NCI-H1105 treated with DMSO at 0.1 percent for 48 hours (cell line): Measurements from ENCODE around the gene DDX27.
"Not testable (repeated sequence)": the region's sequence is repeated elsewhere in the genome, so short reads cannot be mapped to it uniquely, and the experiment has no call there.

Experiments
- DNase-seq: peaks from one replicate; lab custom pipeline; 2025; lab: John Stamatoyannopoulos, UW

DDX27 gene

DNA sequence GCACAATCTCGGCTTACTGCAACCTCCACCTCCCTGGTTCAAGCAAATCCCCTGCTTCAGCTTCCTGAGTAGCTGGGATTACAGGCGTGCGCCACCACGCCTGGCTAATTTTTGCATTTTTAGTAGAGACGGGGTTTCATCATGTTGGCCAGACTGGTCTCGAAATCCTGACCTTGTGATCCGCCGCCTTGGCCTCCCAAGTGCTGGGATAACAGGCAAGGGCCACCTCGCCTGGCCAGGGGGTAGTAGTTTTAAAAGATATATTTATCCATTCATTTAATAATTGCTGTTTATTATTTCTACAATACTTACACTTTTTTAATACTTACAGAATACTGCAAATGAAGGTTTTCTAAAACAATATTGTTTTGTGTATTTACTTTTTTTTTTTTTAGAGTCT is 15.5 kb upstream of the DDX27 start:
- no peak for DNase-seq

- DNase-seq = no peak
These were observed 12.1 kb upstream of the DDX27 start for GRCh38 chr20:49207076-49207475.

- DNase-seq = no peak
These were observed 9.0 kb upstream of the DDX27 start for GRCh38 chr20:49210101-49210756.

DNA sequence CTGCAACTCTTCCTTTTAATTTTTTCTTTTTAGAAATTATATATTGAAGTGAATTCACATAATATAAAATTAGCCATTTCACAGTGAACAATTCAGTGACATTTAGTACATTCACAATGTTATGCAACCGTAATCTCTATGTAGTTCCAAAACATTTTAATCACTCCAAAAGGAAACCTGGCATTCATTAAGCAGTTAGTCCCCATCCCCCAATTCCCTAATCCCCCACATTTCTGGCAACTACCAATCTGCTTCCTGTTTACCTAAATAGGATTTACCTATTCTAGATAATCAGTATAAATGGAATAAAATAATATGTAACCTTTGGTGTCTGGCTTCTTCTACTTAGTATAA is 8.5 kb upstream of the DDX27 start:
- DNase-seq = no peak

- no peak for DNase-seq
These were observed 4.6 kb upstream of the DDX27 start for GRCh38 chr20:49214571-49214970.

DNA sequence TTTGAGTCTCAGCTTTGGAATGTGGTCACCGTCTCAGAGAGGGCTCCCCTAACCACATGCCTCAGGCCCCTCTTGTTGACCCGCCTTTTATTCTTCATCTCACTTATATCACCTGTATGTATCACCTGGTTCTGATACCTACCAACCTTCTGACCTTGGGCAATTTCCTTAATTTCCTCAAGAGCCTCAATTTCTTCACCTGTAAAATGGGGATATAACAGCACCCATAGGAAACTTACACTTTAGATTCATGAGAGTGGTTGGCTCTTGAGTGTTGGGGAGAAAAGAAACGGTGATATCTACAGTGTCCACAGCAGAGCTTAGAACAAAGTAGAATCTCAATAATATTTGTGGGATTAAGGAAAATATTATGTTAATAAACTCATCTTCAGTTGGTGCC is 4.0 kb upstream of the DDX27 start:
- no peak for DNase-seq

DNA sequence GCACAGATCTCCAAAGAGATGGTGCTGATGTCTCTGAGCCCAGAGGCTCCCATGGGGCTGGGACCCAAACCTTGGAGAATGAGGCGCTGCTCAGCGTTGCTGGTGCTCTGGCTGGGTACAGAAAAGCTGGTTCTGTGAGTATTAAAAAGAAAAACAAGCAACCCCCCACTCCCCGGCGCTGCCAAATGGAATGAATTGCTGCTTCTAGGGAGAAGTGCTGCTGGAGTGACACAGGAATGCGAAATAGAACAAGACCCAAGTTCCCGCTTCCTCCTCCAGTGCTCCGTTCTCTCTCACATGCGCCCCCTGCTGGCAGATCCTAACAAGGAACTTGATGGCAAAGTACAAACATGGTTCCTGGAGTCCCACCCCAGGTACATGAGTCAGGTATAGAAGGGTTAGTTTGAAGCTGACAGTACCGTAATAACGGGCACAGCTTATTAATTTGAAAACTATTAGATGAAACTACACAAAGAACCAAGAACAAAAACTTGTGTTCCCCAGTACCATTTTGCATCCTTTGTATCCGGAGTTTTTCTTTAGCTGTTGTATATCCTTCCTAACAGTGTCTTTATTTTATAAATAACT is 2.1 kb upstream of the DDX27 start:
- peak; percentile 79 for DNase-seq

DNA sequence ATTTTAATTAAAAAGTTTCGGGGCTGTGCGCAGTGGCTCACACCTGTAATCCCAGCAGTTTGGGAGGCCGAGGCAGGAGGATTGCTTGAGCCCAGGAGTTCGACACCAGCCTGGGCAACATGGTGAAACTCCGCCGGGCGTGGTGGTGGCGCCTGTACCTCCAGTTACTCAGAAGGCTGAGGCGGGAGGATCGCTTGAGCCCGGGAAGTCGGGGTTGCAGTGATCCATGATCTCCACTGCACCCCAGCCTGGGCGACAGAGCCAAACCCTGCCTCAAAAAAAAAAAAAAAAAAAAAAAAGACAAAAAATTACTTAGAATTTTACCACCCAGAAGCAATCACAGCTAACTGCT is 501 bp upstream of the DDX27 start:
- DNase-seq = not testable (repeated sequence)

GRCh38 chr20:49219924-49220831 is 962 bp downstream of the DDX27 start:
- no peak for DNase-seq

DNA sequence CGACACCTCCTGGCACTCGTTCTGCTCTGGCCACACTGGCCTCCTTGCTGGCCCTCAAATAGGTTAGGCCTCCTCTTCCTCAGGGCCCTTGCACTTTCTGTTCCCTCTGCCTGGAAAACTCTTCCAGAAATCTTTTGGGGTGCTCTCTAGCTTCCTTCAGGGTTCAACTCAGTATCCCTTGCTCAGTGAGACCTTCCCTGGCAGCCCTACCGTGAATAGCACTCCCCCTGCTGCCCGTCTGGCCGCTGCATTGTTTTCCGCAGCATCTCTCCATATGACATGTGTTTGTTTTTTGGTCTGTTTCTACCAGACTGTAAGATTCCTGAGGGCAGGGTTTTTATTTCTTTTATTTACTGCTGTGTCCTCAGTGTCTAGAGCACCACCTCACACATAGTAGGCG is 6.7 kb downstream of the DDX27 start:
- no peak for DNase-seq

DNA sequence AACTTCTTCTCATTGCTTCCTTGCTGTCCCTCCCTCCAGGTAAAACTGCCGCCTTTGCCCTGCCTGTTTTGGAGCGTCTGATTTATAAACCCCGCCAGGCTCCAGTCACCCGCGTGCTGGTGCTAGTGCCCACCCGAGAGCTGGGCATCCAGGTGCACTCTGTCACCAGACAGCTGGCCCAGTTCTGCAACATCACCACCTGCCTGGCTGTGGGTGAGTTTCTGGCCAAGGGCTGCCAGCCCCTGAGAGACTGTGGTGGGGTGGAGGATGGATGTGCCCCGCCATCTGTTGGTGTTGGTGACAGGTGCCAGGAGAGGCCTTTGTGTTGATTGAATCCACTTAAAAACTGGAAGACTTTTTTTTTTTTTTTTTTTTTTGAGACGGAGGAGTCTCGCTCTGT is 9.5 kb downstream of the DDX27 start:
- peak; percentile 93 for DNase-seq

GRCh38 chr20:49229381-49229780 is 10.2 kb downstream of the DDX27 start:
- DNase-seq = no peak

GRCh38 chr20:49230021-49230420 is 10.8 kb downstream of the DDX27 start:
- no peak for DNase-seq

- DNase-seq = no peak
These were observed 11.4 kb downstream of the DDX27 start for GRCh38 chr20:49230561-49231133.

DNA sequence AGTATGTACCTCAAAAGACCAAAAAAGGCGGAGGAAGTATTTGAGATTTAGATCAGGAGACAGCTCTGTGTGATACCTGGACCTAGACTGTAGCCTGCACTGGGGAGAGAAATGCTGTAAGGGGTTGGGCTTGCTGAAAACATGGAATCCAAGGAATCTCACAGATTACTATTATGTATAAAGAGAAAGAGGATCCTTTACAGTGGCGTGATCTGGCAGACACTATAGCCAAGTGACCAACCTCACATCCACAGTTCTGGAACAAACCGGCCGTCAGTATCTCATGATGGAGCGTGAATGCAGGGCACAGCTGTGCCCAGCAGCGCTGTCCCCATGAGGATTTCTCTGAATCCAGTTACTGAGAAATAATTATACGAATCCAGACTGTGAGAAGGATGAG is 12.3 kb downstream of the DDX27 start:
- no peak for DNase-seq

- no peak for DNase-seq
These were observed 14.0 kb downstream of the DDX27 start for GRCh38 chr20:49233226-49233625.

DNA sequence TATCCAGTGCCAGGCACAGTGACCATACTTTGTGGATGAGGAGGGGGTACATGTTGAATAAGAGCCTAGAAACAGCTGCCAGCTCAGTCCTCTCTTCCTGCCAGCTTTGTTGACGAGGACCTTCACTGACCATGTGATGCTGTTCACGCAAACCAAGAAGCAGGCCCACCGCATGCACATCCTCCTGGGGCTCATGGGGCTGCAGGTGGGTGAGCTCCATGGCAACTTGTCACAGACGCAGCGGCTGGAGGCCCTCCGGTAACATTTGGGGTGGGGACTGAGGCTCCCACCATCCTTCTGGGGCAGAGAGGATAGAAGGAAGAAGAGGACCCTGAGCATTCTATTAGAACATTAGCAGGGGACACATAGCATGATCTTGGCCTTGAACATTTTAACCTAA is 15.6 kb downstream of the DDX27 start:
- no peak for DNase-seq

DNA sequence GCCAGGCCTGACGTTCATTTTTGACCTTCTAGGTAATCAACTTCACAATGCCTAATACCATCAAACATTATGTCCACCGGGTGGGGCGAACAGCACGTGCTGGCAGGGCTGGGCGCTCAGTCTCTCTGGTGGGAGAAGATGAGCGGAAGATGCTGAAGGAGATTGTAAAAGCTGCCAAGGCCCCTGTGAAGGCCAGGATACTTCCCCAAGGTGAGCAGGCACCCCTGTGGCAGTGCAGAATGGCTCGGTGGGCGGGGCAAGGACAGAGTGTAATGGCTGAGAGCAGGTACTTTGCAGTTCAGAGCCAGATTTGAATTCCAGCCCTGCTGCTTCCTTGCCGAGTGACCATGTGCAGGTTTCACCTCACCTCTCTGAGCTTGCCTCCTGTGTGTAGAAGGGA is 17.1 kb downstream of the DDX27 start:
- DNase-seq = no peak

- no peak for DNase-seq
These were observed 18.3 kb downstream of the DDX27 start for GRCh38 chr20:49237531-49237930.

GRCh38 chr20:49245921-49246740 is 26.9 kb downstream of the DDX27 start:
- peak; percentile 72 for DNase-seq

DNA sequence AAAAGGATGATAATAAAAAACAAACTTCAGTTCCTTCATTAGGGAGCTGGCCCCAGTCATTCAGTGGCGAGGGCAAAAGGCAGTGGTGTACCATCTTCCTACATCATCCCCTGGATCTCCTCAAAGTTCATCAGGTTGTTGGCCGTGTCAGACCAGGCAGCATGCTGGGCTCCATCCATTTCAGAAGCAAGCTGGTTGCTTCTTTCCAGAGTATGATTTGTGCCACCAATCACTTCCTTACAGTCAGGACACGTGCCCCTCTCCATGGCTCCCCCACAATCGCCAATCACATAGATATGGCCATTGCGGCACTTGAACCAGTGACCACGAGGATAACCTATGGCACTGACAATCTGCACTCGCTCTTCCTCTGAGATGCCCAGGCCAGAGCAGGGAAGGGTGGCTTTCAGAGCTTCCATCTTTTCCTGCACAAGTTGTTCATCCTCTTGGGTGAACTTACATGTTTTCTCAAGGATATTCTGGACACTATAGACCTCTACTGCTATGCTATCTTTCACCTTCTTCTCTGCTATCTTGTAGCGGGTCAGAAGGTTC is 28.0 kb downstream of the DDX27 start:
- no peak for DNase-seq

DNA sequence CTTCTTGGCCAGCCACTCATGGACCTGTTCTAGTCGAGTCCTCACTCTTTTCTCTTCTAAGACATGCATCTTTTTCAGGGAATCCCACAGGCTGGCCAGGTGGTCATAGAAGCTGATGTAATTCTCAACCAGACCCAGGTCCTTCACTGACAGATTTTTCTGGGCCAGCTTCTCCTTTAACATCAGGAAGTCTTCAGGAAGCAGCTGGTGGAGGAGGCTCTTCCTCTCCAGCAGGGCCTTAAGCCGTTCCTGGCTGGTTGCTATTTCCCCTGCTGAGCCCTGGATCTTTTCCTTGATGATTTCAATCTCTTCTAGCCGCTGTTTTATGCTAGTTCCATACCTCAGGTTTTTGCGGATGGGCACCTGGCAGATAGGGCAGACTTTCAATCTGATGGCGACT is 28.6 kb downstream of the DDX27 start:
- DNase-seq = no peak
